NT2/D1 (cell line): ENCODE measurements around the gene UNG.

Experiments
- SUZ12 ChIP-seq: IDR thresholded peaks from 2 replicates; pipeline ENCODE4 v1.6.1; 2011; ENCODE audit not compliant: insufficient read length, insufficient read depth; ENCODE audit errors: extremely low read depth
- YY1 ChIP-seq: IDR thresholded peaks from 2 replicates; pipeline ENCODE4 v1.6.1; 2011; ENCODE audit not compliant: insufficient read length, insufficient read depth

GRCh38 chr12:109097140-109097434, 310 bp upstream of the UNG start:
- no peak for TF ChIP-seq YY1
- TF ChIP-seq SUZ12, result no peak
